Measurements from ENCODE around the gene SMARCB1.

- TF ChIP-seq, protein P1, sequence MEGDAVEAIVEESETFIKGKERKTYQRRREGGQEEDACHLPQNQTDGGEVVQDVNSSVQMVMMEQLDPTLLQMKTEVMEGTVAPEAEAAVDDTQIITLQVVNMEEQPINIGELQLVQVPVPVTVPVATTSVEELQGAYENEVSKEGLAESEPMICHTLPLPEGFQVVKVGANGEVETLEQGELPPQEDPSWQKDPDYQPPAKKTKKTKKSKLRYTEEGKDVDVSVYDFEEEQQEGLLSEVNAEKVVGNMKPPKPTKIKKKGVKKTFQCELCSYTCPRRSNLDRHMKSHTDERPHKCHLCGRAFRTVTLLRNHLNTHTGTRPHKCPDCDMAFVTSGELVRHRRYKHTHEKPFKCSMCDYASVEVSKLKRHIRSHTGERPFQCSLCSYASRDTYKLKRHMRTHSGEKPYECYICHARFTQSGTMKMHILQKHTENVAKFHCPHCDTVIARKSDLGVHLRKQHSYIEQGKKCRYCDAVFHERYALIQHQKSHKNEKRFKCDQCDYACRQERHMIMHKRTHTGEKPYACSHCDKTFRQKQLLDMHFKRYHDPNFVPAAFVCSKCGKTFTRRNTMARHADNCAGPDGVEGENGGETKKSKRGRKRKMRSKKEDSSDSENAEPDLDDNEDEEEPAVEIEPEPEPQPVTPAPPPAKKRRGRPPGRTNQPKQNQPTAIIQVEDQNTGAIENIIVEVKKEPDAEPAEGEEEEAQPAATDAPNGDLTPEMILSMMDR (IDR thresholded peaks at IDR 0.05), result no peak
- TF ChIP-seq POLR2A (IDR thresholded peaks at IDR 0.05) (no peak), EP300 (IDR thresholded peaks at IDR 0.05) (no peak)
These were observed 12.4 kb upstream of the SMARCB1 start for GRCh38 chr22:23774114-23774921.

Measured in tibial nerve (tissue), 4 donors.